Stimulated activated CD4-positive, alpha-beta T cell treated with anti-CD3 and anti-CD28 coated beads, Interleukin-4, amount 100 ng/mL, for 48 hours (primary cell): ENCODE data around the gene HDAC9.

Experiments
- DNase-seq, 2 donors: peaks; one replicate each; pipeline ENCODE4 v3.0.0-alpha.2; 2020; ENCODE audit warnings: low read depth in 2 of 2

Gene HDAC9

DNA sequence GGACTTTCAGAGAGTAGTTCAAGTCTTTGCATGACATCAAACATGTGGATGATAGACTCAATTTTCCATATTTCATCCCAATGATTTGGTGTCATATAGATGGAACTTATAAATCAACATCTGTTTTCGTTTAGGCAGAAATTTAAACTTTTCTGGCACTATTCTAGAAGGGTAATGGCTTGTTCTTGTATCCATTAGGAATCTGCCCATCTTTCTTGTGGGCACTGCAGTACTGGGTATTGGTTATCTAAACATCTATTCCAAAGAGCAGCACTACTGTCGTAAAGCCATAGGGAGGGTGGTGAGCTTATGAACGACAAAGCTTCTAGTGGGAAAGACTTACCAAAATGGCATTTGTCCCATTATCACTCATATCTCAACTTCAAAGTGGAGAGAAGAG is 348.4 kb downstream of the HDAC9 start:
- no peak for DNase-seq

DNA sequence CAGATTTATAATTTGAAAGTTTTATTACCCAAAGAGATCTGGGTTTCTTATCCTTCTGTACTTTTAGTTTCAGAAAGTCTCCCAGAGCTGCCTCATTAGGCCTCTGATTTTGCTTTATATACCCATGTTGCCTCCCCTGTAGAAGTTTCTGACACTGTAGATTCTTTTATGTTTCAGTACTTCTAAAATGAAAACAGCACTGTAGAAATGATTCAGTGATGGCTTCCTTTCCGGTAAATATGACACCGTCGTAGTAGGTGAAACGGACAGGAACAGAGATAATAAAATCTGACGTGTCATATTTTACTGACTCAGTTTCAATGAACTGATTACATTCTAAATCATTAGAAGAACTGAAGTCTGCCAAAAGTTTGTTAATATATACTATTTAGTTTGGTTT is 349.2 kb downstream of the HDAC9 start:
- DNase-seq = no peak

DNA sequence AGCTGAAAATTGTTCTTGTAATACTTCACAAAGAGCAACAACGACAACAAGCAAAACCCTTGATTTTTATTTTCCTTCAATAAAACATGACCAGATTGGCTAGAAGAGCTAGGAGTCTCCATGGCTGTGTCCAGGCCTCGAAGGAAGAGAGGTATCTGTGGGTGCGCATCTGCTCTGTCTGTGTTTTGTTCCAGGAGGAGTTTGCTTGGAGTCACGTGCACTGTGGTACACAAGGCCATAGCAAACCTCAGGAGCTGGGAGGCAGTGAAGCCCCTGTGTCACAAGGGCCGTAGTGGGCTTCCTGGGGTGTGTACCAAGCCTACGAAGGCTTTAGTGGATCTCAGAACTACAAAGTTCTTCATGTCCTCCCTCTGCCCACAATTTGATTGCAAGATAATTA is 350.2 kb downstream of the HDAC9 start:
- no peak for DNase-seq

DNA sequence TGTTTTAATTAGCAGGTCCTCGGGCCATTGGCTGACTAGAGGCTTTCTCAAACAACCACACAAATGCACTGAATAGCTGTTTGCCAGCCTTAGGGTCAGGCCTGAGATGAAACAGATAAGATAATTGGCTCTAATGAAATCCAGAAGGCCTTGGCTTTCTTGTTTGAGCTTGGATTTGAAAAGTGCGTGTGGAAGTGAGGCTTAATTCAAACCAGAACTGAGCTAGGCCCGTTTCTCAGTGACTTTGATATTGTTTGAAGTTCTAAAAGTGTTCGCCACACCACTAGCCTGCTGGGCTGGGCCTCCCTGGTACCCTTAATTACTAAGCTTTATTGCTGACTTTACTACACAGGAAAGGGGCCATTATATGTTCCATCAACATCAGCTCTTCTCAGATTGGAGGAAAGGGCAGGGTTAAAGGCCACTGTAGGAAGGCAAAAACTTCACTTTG is 351.2 kb downstream of the HDAC9 start:
- DNase-seq = no peak

DNA sequence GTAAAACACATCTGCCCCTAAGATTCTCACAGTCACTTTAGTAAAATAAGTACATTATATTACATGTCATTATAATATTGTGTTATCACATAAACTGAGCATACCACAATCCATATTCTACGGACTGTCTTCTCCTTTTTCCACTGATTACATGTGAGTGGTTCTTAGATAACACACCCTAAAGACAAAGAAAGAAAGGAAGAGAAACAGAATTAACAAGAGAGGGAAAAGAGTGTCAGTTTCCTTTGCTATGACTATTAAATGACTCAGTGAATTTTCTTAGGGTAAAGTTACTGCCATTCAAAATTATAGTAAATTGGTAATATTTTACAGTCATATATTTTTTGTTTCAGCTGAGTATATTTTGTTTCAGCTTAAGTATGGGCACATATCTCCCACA is 353.6 kb downstream of the HDAC9 start:
- DNase-seq = no peak

DNA sequence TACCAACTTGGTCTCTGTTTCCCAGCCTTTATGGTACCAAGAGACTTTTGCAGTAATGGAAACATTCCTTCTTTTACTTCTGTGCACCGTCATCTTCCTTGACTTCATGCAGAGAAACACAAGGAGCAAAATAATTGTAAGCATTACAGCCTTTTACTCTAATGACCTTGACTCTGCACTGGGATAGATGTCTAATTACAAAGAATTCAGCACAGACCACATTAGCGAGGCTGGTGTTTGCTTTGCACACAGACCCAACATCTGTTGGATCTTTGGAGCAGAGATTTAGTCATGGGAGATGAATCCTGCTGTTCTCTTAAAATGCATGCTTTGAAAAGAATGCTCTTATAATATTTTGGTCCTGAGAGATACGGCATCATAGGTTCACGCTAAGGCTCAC is 360.2 kb downstream of the HDAC9 start:
- no peak for DNase-seq

DNA sequence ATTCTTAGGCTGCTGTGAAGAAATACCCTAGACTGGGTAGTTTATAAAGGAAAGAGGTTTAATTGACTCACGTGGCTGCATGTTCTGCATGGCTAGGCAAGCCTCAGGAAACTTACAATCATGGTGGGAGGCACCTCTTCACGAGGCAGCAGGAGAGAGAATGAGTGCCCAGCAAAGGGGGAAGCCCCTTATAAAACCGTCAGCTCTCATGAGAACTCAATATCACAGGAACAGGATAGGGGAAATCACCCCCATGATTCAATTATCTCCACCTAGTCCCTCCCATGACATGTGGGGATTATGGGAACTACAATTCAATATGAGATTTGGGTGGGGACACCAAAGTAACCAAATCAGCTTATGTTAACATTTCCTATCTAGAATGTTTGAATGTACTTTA is 362.7 kb downstream of the HDAC9 start:
- DNase-seq = no peak

DNA sequence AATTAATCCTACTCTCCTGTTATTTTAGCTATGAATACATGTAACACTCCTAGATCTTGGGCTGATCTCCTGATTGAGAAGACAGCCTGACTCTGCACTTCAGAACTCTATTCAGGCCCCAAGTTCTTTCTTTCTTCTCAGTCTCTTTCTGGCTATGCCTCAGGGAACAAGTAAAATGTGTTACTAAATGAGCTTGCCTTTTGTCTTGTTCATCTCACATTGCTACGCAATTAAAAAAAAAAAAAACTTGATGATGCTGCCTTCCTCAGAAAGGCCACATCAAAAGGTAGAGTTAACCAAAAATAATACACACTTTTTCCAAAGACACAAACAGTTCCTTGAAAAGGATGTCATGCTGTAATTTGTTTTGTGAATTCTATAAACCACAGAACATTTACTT is 363.8 kb downstream of the HDAC9 start:
- no peak for DNase-seq

DNA sequence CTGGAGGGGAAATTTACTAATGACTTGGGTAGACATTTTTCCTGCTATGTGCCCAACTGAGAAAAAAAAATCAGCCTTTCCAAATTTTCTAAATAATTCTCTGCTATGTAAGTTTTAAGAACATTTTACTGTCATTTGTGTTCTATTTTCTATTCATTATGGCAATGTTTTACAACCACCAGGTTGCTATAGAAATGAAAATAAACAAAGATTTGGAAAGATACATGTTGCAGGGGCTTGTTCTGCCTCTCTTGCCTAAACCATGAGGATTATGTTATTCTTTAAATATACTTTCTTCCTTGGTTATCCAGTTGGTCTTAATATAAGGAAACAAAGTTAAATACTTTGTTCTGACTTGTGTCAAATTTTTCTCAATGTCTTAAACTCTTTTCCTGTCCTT is 364.7 kb downstream of the HDAC9 start:
- DNase-seq = no peak

DNA sequence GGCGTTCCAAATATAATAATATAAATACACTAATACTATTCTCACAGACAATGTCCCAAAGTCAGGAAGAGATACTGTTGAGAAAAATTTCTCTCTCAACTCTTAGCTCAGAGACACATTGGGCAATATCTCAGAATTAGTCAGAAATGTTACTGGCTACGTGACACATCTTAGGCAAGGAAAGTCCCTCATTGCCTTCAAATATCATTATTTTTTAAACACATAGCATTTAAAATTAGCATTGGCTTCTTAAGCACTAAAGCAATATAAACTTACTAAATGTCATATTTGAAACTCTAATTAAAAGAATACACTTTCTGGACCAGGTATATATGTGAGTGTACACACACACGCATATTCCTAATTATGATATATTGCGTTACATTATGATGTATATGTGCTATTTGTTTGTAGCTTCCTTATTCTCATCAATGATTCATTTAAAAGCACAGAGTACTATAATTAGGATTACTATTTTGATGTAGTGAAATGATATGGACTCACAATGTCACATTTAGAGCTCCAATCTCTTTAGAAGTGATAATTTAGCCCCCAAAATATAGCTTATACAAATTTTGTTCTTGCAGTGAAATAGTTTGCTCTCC is 366.1 kb downstream of the HDAC9 start:
- DNase-seq = no peak

DNA sequence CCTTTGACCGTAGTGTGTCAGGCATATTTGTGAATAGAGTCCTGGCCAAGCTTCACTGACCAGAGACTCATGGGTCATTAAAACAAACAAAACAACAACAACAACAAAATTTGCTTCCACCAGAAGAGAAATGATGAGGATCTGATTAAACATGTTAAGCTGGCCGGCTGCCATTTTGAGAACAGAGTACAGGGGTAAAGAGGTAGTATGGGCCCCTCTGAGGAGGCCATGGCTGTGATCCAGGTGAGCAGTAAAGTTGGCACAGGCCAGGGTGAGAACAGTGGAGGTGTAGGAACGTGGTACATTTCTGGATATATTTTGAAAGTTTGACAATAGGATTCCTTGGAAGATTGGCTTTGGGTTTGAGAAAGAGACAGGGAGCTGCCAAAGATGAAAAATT is 369.4 kb downstream of the HDAC9 start:
- DNase-seq = no peak

DNA sequence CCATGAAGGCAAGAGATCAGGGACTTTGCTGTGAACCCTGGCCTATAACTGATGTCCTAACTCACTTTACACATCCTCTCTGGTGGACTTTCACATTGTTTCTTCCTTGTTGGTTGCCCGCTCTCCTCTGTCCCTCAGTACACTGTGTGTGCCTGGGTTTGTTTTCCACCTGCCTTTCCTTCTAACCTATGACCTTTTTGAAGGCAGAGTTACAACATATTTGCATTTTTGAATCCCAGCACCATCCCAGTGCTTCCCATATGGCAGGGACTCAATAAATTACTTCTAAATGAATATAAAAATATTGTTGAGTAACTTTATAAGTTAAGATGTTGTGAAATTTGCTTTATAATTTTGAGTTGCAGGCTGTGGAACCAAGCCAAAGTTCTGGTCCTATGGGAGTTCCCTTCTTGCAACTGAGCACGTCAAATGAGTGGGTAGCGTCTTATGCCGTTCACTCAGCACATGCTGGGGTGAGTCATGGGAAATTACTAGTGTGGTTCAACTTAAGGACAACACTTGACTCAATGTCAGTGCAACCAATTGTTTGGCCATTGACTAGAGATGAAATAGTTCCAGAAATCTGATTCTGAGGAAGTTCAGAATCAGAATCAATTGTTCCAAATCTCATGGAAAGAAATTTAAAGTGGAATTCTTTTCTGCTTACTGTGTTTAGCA is 370.9 kb downstream of the HDAC9 start:
- no peak for DNase-seq

DNA sequence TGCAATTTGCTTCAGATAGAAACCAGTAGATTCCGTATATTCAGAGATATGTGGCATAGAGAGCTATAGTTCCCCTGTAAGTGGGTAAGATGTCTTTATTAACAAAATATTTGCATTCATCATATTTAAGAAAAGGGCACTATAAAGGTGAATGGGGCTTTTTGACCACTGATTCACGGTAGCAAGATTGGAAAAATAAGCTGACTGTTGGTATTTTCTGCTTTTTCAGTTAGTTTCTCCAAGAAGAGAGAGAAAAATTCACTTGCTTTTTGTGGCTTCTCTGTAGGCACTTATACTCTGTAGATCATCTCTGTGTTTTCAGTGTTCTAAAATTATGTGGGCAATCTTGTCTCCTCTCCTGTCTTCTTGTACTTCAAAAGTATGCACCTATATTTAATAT is 376.8 kb downstream of the HDAC9 start:
- DNase-seq = no peak

DNA sequence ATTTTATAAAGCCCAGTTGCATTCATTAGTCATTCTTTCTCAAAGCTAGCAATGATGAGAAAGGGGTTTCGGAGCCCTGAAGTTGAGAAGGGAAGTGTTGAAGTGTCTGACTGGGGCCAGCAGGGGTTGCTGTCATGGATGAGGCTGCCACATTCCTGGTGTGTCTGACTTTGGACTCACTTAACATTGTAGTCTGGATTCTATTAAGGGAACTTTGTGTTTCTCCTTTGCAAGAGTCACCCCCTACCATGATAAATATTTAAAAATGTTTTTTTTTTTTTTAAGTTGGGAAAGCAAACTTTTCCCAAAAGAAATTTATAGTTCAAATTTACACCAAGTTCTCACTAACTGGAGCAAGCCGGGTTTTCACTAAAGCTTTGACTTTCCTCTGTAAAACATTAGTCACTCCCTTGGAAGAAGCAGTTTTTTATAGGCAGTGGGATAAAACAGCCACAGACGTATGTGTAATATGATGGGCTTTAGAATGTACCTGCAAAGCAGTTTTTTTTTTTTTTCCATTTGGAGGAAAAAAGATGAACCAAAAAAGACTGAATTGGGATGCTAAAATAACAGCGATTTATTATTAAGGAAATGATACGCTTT is 378.3 kb downstream of the HDAC9 start:
- DNase-seq = no peak

DNA sequence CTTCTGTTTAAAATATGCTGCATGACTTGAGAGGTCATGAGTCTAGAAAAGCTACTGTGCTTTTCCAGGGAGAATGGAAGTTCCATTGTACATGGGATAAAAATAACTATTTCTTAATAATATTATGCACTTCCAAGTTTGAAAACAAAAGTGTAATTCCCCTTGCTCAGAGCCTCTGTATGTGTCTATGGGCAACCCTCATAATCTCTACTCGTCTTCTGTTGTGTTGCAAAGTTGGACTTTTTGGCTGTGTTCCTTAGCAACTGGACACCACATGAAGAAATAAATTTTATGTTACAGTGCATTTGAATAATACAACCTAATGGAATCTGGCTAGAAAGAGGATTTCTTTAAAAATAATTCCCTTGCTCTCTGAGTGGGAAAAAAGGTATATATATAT is 379.3 kb downstream of the HDAC9 start:
- no peak for DNase-seq

DNA sequence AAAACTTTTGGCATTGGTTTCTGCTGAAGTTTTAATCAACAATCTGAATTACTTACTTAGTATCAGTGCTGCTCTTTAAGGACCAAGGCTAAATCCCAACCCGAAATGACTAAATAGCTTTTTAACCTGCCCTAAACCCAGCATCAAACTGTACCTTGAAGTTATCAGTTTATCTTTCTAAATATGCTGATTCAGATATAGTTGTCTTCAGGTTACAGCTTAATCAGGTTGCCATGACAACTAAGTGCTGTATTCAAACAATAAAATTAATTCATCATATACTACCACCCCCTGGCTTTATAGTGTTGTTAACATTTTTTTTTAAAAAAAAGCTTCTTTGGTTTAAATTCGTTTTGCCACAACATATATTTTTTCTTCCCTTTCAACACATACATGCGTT is 382.3 kb downstream of the HDAC9 start:
- DNase-seq = no peak

DNA sequence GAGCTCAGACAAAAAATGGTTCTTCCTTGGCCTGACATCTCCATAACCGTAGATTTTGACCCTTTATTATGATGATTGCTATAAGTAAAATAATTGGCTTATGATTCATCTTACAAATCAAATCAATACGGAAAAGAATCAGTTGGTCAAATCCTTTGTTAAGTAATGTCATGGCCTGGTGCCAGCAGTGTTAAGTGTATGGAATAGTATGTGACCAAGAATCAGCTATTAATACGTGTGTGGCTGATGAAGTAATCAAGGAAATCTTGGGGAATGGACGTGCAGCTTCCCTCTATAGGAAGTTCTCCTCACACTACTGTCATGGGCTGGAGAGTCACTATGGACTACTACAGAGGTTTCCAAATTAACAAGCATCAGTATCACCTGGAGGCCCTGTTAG is 391.3 kb downstream of the HDAC9 start:
- no peak for DNase-seq

DNA sequence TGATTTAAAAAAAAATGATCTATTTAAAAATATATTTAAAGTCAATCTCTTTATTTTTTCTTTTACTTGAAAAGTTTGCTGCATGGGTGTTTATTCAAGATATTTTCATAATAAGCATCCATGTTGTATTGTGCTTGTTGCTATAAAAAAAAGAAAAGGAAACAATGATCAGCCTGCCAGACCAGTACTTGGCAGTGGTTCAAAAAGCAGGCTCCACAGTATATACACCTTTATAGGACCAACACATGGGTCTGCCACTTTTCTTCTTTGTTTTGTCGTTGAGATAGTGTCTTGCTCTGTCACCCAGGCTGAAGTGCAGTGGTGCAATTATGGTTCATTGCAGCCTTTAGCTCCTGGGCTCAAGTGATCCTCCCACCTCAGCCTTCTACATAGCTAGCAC is 393.9 kb downstream of the HDAC9 start:
- DNase-seq = no peak

DNA sequence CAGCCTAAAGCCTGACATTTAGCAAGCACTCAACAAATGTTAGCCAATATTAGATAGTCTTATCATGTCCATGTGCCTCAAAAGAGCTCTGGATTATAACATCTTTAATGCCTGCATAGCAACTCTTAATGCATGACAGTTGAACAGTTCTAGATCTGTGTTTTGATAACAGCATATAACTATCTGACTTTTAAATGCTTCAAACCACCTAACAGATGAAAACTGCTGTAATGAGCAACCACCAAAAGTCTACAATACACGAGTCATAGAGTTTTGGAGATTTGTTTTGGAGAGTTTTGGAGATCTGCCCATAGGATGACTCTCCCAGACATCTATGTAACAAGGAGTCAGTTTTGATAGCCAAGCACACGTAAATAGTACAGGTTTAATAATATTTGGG is 394.6 kb downstream of the HDAC9 start:
- DNase-seq = no peak

DNA sequence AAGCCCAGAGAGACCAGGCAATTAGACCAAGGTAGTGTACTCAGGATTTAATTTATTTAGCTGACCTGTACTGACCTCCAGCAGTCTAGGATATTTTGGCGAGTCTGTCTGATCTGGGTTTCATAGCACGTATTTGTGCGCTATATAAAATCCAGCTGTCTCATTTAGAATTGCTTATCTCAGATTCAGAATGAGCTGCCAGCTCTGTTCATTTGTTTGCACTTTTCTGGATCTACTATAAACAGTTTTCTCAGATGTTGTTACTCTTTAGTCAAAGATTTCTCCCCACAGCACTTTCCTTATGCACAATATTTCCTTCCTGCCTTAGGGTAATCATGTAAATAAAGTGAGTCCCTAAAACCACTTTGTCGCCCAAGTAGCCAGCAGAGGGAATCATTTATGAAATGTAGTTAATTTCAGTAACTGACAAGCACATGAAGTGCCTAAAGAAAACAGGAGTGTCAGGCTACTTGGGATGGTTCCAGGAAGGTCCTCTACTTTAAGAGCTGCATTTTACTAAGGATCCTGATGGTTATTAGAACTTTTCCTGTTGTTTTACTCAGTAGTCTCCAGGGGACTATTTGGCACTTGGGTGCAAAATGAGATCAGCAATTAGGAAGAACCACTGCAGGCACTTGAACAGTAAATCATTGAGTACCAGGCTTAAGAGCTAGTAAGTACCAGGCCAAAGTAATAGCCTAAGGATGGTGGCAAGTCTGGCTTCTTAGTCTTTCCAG is 395.5 kb downstream of the HDAC9 start:
- DNase-seq = no peak

DNA sequence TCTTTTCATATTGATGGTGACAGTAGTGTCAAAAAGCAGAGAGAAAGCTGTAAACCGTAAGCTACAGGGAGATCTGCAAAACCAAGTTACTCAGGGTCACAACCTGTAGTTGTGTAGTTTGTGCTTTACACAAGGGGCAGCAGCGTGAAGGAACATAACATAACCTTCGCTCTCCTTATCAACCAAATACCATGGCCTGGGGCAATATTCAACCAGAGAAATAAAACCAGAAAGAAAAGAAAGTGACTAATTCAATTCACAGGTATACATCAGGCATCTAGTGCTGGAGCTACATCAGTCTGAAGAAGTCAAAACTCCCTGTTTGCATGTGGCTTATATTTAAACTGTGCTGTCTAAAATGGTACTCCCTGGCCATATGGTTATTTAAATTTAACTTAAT is 397.6 kb downstream of the HDAC9 start:
- no peak for DNase-seq

DNA sequence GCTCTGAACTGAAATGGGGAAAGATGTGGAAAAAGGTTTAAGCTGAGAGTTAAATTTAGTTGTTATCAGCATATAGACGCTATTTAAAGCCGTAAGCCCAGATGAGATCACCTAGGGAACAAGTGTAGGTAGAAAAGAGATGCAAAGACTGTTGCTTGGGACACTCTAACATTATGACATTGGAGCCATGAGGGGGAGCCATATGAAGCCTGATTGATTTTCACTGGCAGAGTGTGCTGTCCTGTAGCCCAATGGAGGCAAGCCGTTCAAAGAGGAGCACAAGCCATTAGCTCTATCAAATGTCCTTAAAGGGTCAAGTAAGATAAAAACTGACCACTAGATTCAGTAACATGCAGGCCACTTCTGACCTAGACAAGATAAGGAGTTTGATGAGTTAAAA is 398.6 kb downstream of the HDAC9 start:
- no peak for DNase-seq

DNA sequence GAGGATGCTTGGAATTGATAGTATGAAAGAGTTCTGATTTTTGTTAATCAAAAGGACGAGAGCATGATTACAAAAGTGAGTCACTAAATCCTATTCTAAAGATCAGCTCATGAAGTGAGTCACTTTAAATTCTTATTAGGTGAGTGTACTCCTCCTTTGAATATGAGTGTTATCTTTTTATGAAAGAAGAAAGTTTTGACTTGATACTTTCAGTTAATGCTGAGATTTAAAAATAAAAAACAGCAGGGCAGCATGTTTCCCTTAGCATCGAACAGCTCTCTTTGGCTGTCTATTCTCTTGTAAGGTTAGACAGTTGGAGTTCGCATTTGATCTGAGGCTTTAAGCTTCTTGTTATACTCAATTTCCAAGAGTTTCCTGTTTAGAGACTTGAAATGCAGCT is 399.9 kb downstream of the HDAC9 start:
- no peak for DNase-seq
